NCI-H1436 (cell line): ENCODE data around the gene PGM1.

ENCODE experiments used
- DNase-seq: peaks from one replicate; lab custom pipeline; 2025; lab: John Stamatoyannopoulos, UW

PGM1 gene

DNA sequence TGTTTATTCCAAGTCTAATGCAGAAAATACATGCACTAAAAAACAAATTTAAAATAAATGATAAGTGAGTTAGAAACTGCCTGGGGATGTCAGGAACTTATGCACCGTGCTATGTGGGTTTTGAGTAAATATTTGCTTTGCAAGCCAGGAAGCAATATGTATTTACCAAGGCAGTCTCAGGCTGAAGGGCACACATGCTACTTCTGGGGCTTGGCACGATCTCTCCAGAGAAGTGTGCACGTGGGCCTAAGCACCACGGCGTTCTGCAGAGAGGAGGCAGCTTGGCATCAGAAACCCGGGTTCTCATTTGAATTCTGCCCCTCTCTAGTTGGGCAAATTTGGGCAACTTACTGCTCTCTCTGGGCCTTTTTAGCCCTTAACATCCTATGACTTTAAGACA, 108.0 kb downstream of the PGM1 start:
- DNase-seq: peak; percentile 15

GRCh38 chr1:63703701-63704107, 110.5 kb downstream of the PGM1 start:
- DNase-seq: peak; percentile 57

DNA sequence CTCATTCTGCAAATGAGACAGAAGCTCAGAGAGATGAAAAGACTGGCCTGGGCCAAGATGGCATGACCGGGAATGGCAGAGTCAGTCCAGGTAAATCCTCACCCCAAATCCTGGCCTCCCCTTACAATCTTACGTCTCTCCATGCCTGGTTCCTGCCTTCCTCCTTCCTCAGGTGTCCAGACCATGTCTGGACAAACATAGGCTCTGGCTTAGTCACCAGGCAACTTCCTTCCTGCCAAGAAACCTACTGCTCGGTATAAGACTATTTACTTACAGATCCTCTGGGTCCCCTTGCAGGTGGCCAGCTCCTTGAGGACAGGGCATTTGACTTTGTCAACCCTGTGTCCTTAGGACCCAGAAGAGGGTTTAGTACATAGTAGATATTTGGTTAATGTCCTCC, 111.2 kb downstream of the PGM1 start:
- DNase-seq: no peak

DNA sequence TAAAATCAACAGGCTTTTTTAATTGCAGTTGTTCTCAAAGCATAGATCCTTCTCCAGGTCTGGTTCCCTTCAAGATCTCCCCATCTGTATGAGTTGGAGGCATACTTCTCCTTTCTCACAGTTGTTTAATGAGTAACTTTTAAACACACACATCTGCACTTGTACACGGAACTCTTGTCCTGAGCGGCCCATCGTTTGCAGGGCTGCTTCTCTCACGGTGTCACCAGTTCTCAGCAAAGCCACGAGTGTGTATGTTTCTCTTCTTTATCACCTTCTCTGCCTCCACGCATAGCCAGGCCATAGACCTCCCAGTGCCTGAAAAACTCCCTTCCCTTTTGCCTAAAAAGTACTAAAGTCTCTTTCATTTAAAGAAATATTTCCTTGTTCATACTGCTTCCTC, 111.9 kb downstream of the PGM1 start:
- no peak for DNase-seq

DNA sequence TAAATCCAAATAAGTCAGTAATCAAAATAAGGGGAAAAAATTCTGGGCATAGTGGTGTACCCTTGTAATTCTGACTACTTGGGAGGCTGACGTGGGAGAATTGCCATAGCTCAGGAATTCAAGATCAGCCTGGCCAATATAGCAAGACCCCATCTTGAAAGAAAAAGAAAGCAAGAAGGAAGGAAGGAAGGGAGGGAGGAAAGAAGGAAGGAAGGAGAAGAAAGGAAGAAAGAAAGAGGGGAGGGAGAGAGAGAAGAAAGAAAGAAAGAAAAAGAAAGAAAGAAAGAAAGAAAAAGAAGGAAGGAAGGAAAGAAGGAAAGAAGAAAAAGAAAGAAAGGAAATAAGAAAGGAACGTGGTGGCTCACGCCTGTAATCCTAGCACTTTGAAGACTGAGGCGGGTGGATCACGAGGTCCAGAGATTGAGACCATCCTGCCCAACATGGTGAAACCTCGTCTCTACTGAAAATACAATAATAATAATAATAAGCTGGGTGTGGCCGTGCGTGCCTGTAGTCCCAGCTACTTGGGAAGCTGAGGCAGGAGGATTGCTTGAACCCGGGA, 116.1 kb downstream of the PGM1 start:
- no peak for DNase-seq
